ENCODE results near the gene PTPRD. TPM values are rescaled to one million over a fixed set of nuclear protein-coding genes. Genes with fewer than 3 reads are reported as not detected.

PTPRD gene
- total RNA-seq, 4 donors from 2014 or later = 19.6 to 78.9 (median 45.6) TPM

- WGBS, 2 donors = 61 to 67% methylated on average over 1 of the region's 1 CpG
- H3K9me3 ChIP-seq = no peaks in the 10 kb centered on the region
- H3K4me3 ChIP-seq (replicated peaks in 1 of 3) = no peak overlapping the region
Observed at GRCh38 chr9:9565700-9566099, 1047.1 kb downstream of the PTPRD start.

GRCh38 chr9:9563817-9564216, 1049.0 kb downstream of the PTPRD start:
- DNase-seq = no peak
- Histone ChIP-seq H3K36me3 (no peaks in the 10 kb centered on the region), H3K4me3 (replicated peaks in 1 of 3) (no peak overlapping the region), H3K27ac (no peak overlapping the region), H3K27me3 (no peaks in the 10 kb centered on the region), H3K9me3 (no peaks in the 10 kb centered on the region), H3K4me1 (no peaks in the 10 kb centered on the region)
- intact Hi-C loops (cut with DNase I) = no loop called here
- TF ChIP-seq CTCF (IDR thresholded peaks at IDR 0.05) = no peak
- no peak for TF ChIP-seq POLR2A (IDR thresholded peaks at IDR 0.05)

More at GRCh38 chr9:9565700-9566099, 1047.1 kb downstream of the PTPRD start:
- no peak for TF ChIP-seq CTCF (IDR thresholded peaks at IDR 0.05)
- no peak for TF ChIP-seq POLR2A (IDR thresholded peaks at IDR 0.05)
- Histone ChIP-seq H3K27me3 (no peaks in the 10 kb centered on the region), H3K27ac (no peak overlapping the region), H3K4me1 (no peaks in the 10 kb centered on the region), H3K36me3 (no peaks in the 10 kb centered on the region)
- intact Hi-C loops (cut with DNase I) = no loop called here
- no peak for DNase-seq

GRCh38 chr9:9560382-9561035, 1052.3 kb downstream of the PTPRD start:
- H3K9me3 ChIP-seq = no peaks in the 10 kb centered on the region
- no peaks in the 10 kb centered on the region for H3K27me3 ChIP-seq
- intact Hi-C loops (cut with DNase I) = no loop called here
- H3K36me3 ChIP-seq = no peaks in the 10 kb centered on the region
- DNase-seq = no peak
- no peak for TF ChIP-seq CTCF (IDR thresholded peaks at IDR 0.05)
- no peak for TF ChIP-seq POLR2A (IDR thresholded peaks at IDR 0.05)
- no peak overlapping the region for H3K27ac ChIP-seq
- H3K4me1 ChIP-seq = no peaks in the 10 kb centered on the region
- H3K4me3 ChIP-seq (replicated peaks in 1 of 3) = no peak overlapping the region
- 81 to 94% methylated on average over 11 of the region's 11 CpGs for WGBS, 2 donors

GRCh38 chr9:9558907-9559306, 1053.9 kb downstream of the PTPRD start:
- no peaks in the 10 kb centered on the region for H3K9me3 ChIP-seq
- H3K4me1 ChIP-seq = no peaks in the 10 kb centered on the region
- WGBS, 2 donors = 97% methylated on average over 7 of the region's 7 CpGs
- DNase-seq = no peak
- no peak overlapping the region for H3K27ac ChIP-seq
- TF ChIP-seq CTCF (IDR thresholded peaks at IDR 0.05) (no peak), POLR2A (IDR thresholded peaks at IDR 0.05) (no peak)
- no peaks in the 10 kb centered on the region for H3K27me3 ChIP-seq
- intact Hi-C loops (cut with DNase I) = no loop called here
- no peak overlapping the region for H3K4me3 ChIP-seq (replicated peaks in 1 of 3)
- H3K36me3 ChIP-seq = no peaks in the 10 kb centered on the region

- DNase-seq = no peak
- intact Hi-C loops (cut with DNase I) = no loop called here
- no peak for TF ChIP-seq POLR2A (IDR thresholded peaks at IDR 0.05)
- no peak for TF ChIP-seq CTCF (IDR thresholded peaks at IDR 0.05)
- Histone ChIP-seq H3K27me3 (no peaks in the 10 kb centered on the region), H3K27ac (no peak overlapping the region), H3K4me3 (replicated peaks in 1 of 3) (no peak overlapping the region), H3K36me3 (no peaks in the 10 kb centered on the region), H3K9me3 (no peaks in the 10 kb centered on the region), H3K4me1 (no peaks in the 10 kb centered on the region)
- 72 to 75% methylated on average over 5 of the region's 5 CpGs for WGBS, 2 donors
Observed at GRCh38 chr9:9557804-9558334, 1054.9 kb downstream of the PTPRD start.

Measured in thyroid gland (tissue), 4 donors.